Measurements from ENCODE around the gene CD79B.

Gene CD79B

DNA sequence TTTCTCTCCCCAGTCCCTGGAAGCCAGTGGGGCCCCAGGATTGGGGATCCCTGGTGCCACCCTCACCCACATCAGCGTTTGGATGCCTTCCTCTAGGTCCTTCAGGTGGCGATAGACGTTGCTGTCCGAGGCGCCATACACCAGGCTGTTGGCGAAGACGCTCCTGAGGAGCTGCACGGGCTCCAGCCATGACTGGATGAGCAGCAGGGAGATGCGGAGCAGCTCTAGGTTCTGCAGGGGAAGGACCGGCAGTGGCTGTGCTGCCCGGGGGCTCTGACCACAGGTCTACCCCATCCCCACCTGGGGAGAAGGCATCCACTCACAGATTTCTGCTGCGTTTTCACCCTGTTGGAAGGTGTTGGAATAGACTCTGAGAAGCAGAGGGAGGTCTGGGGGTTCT, 51.4 kb downstream of the CD79B start:
- Histone ChIP-seq H3K9me3 (ENCODE audit: control insufficient read depth, low read length) (no peaks in the 10 kb centered on the region), H3K4me1 (ENCODE audit: control insufficient read depth, insufficient read depth, low read length) (no peaks in the 10 kb centered on the region), H3K27me3 (ENCODE audit: control insufficient read depth, insufficient read depth, low read length, poor library complexity, severe bottlenecking) (no peaks in the 10 kb centered on the region), H3K27ac (ENCODE audit: insufficient read depth, low read depth, low read length, poor library complexity, severe bottlenecking) (no peak overlapping the region), H3K36me3 (ENCODE audit: control insufficient read depth, insufficient read depth, low read length) (no peaks in the 10 kb centered on the region), H3K4me3 (ENCODE audit: insufficient read depth, low read depth, low read length) (no peak overlapping the region)
- WGBS, 2 experiments = 90 to 93% methylated on average over 12 of the region's 12 CpGs

Measured in ectodermal cell (in vitro differentiated cells).